Ovary (tissue), 9 donors: Measurements from ENCODE around the gene SKAP2. TPM values are rescaled to one million over a fixed set of nuclear protein-coding genes. Genes with fewer than 3 reads are reported as not detected.

Experiments used
- DNase-seq, 5 donors: peaks; one replicate each; pipeline ENCODE4 v3.0.0-alpha.2; 2019 to 2020
- H3K27ac ChIP-seq, 2 donors: fragments of 200-600 bp; one replicate each; pipeline versions ENCODE4 v1.5.1 to v1.8.0; 2019 to 2022
- H3K27me3 ChIP-seq: fragments of 200-600 bp; one replicate; pipeline ENCODE4 v1.8.0; 2022
- H3K36me3 ChIP-seq: fragments of 200-600 bp; sonication (generic); one replicate; pipeline ENCODE4 v1.5.1; 2019
- H3K4me1 ChIP-seq: one replicate; pipeline ENCODE4 v1.8.1; 2013; ENCODE audit warnings: mild to moderate bottlenecking, moderate library complexity; ENCODE audit not compliant: insufficient read depth
- H3K4me3 ChIP-seq: fragments of 200-600 bp; sonication (generic); one replicate; pipeline ENCODE4 v1.5.1; 2017
- H3K9me3 ChIP-seq, 2 donors: fragments of 200-600 bp in 1 of 2; sonication (generic) in 1 of 2; one replicate each; pipeline versions ENCODE4 v1.5.1 to v1.8.1; 2013 to 2019; ENCODE audit warnings: mild to moderate bottlenecking in 1 of 2, moderate library complexity in 1 of 2
- CTCF ChIP-seq, 3 donors: fragments of 450-650 bp in 2 of 3; fragments of 200-600 bp in 1 of 3; IDR thresholded peaks; one replicate each; pipeline versions ENCODE4 v1.5.1 to v1.8.0; 2016 to 2022; ENCODE audit warnings: antibody characterized with exemption in 3 of 3, mild to moderate bottlenecking in 1 of 3
- EP300 ChIP-seq: sonication (generic); formaldehyde crosslinking; IDR thresholded peaks from one replicate; pipeline ENCODE4 v1.6.1; 2017; ENCODE audit warnings: antibody characterized with exemption
- POLR2A ChIP-seq: fragments of 450-650 bp; IDR thresholded peaks from one replicate; pipeline ENCODE4 v1.6.1; 2017; ENCODE audit warnings: antibody characterized with exemption, mild to moderate bottlenecking, moderate library complexity
- WGBS, 3 donors: extraction: QIAGEN DNeasy Blood & Tissue Kit in 1 of 3; methylation state at CpG; one replicate each; pipeline versions ENCODE4 v1.1.5 to v1.1.7; 2013 to 2017; 5-methylcytosine and 5-hydroxymethylcytosine counted together
- intact Hi-C, 4 donors: fragments of 100-400 bp; cut with DNase I; formaldehyde crosslinking; loops; one replicate each; pipeline versions ENCODE4 v1.11.0 to v1.15.1; 2022 to 2023
- polyA plus RNA-seq, 2 donors: library from polyadenylated mRNA; stranded (reverse); fragments of 200-250 nt in 1 of 2; fragments of 350-450 nt in 1 of 2; fragmentation: Illumina TruSeq in 1 of 2; extraction: RNeasy Lipid Tissue Mini Kit (QIAGEN cat#74804) in 1 of 2; gene quantifications; one replicate each; pipeline ENCODE4 v1.2.3, GENCODE V29; 2013 to 2014
- total RNA-seq, 7 donors: library from RNA; depleted of rRNA in 2 of 7; stranded (reverse); fragments of >200 nt in 2 of 7; fragmentation: NEBNext Ultra II Directional in 3 of 7; extraction: Animal tissue kit (Norgen Biotek cat#: 25700) in 3 of 7; gene quantifications; one replicate each; pipeline versions ENCODE4 v1.1.0 to v1.2.4, GENCODE V29; 2016 to 2023
- donor health status: DM: no; HTN: no; CAD: no; lungs with moderate emphysema.
- donor health status: DM: no; HTN: no; CAD: no.
- donor health status: Bipolar disorder and iron deficiency.
- donor health status: DM: yes; HTN: yes; CAD: no.
- donor health status: DM: no; HTN: no; CAD: no.
- donor health status: DM: yes; HTN: yes; CAD: no.

SKAP2 gene
- total and polyA plus RNA-seq, 9 donors: 8.6 to 40.8 (median 20.0) TPM

- Histone ChIP-seq H3K4me1 (no peaks in the 10 kb centered on the region), H3K27ac (no peak overlapping the region), H3K36me3 (no peaks in the 10 kb centered on the region), H3K4me3 (no peak overlapping the region), H3K9me3 (no peaks in the 10 kb centered on the region), H3K27me3 (no peaks in the 10 kb centered on the region)
- WGBS, 3 donors: 58 to 61% (median 58%) methylated on average over 5 of the region's 5 CpGs
- intact Hi-C loops: no loop called here
- no peak for DNase-seq
- no peak for TF ChIP-seq EP300
- TF ChIP-seq POLR2A: no peak
- TF ChIP-seq CTCF (IDR thresholded peaks at IDR 0.05): no peak
Observed at GRCh38 chr7:26723129-26723528, 141.3 kb downstream of the SKAP2 start.

GRCh38 chr7:26721450-26721849, 142.9 kb downstream of the SKAP2 start:
- no peaks in the 10 kb centered on the region for H3K9me3 ChIP-seq
- no peak overlapping the region for H3K4me3 ChIP-seq
- intact Hi-C loops: no loop called here
- H3K4me1 ChIP-seq: no peaks in the 10 kb centered on the region
- H3K36me3 ChIP-seq: no peaks in the 10 kb centered on the region
- no peaks in the 10 kb centered on the region for H3K27me3 ChIP-seq
- H3K27ac ChIP-seq: no peak overlapping the region
- TF ChIP-seq POLR2A: no peak
- no peak for TF ChIP-seq EP300
- TF ChIP-seq CTCF (IDR thresholded peaks at IDR 0.05): no peak
- DNase-seq: no peak

- H3K9me3 ChIP-seq: no peaks in the 10 kb centered on the region
- H3K27ac ChIP-seq: no peak overlapping the region
- no peaks in the 10 kb centered on the region for H3K36me3 ChIP-seq
- WGBS, 3 donors: 92 to 95% (median 94%) methylated on average over 1 of the region's 1 CpG
- H3K4me3 ChIP-seq: no peak overlapping the region
- TF ChIP-seq POLR2A (no peak), CTCF (IDR thresholded peaks at IDR 0.05) (no peak), EP300 (no peak)
- no peak for DNase-seq
- intact Hi-C loops: no loop called here
- H3K27me3 ChIP-seq: no peaks in the 10 kb centered on the region
- no peaks in the 10 kb centered on the region for H3K4me1 ChIP-seq
Observed at GRCh38 chr7:26718063-26718462, 146.3 kb downstream of the SKAP2 start.

GRCh38 chr7:26714438-26714837, 150.0 kb downstream of the SKAP2 start:
- Histone ChIP-seq H3K36me3 (no peaks in the 10 kb centered on the region), H3K27ac (no peak overlapping the region), H3K9me3 (no peaks in the 10 kb centered on the region), H3K4me3 (no peak overlapping the region), H3K27me3 (no peaks in the 10 kb centered on the region), H3K4me1 (no peaks in the 10 kb centered on the region)
- DNase-seq: no peak
- intact Hi-C loops: no loop called here
- 66 to 74% (median 71%) methylated on average over 3 of the region's 3 CpGs for WGBS, 3 donors
- no peak for TF ChIP-seq EP300
- no peak for TF ChIP-seq CTCF (IDR thresholded peaks at IDR 0.05)
- TF ChIP-seq POLR2A: no peak

- H3K27me3 ChIP-seq: no peaks in the 10 kb centered on the region
- no peaks in the 10 kb centered on the region for H3K9me3 ChIP-seq
- H3K27ac ChIP-seq: no peak overlapping the region
- no peak overlapping the region for H3K4me3 ChIP-seq
- no peak for DNase-seq
- TF ChIP-seq EP300 (no peak), POLR2A (no peak), CTCF (IDR thresholded peaks at IDR 0.05) (no peak)
- 80 to 85% (median 83%) methylated on average over 2 of the region's 2 CpGs for WGBS, 3 donors
- intact Hi-C loops: no loop called here
- H3K4me1 ChIP-seq: no peaks in the 10 kb centered on the region
- no peaks in the 10 kb centered on the region for H3K36me3 ChIP-seq
Observed at GRCh38 chr7:26714006-26714405, 150.4 kb downstream of the SKAP2 start.
